ENCODE data around the gene HLA-F.

HLA-F gene

DNA sequence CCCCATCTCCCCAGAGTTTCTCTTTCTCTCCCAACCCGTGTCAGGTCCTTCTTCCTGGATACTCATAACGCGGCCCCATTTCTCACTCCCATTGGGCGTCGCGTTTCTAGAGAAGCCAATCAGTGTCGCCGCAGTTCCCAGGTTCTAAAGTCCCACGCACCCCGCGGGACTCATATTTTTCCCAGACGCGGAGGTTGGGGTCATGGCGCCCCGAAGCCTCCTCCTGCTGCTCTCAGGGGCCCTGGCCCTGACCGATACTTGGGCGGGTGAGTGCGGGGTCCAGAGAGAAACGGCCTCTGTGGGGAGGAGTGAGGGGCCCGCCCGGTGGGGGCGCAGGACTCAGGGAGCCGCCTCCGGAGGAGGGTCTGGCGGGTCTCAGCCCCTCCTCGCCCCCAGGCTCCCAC is at the start of gene HLA-F:
TSS of gene HLA-F (plus strand) at position 173 of the 404 bp plus-strand sequence. CDS start at position 203, 30 bp downstream.
- DNase-seq: peak; percentile 64

DNA sequence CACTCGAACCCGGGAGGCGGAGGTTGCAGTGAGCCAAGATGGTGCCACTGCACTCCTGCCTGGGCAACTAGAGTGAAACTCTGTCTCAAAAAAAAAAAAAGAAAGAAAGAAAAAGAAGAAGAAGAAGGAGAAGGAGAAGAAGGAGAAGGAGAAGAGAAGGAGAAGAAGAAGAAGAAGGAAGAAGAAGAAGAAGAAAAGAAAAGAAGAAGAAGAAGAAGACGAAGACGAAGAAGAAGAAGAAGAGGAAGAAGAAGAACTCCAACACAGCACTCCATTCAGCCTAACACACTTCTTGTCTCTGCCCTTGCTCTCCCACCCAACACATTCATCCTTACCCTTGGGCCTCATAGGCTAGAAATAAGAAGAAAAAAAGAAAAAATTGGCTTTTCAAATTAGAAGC is 49.2 kb upstream of the HLA-F start:
- no peak for DNase-seq

DNA sequence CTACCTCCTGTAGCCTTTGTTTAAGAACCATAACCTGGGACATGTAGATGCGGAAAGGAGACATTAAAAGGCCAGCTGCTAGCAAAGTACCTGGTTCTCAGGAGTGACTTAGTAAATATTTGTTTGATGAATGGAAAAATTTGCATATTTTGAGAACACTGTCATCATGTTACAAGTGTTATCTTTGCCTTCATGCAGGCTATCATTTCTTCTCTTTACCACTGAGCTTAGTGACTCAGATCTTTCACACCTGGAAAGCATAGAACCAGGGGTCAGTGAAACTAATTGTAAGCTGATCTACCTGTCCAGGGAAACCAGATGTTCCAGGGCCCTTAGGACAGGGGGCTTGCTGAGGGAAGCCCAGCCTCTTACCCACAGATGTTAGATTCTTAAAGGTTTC is 47.7 kb upstream of the HLA-F start:
- peak; percentile 40 for DNase-seq

DNA sequence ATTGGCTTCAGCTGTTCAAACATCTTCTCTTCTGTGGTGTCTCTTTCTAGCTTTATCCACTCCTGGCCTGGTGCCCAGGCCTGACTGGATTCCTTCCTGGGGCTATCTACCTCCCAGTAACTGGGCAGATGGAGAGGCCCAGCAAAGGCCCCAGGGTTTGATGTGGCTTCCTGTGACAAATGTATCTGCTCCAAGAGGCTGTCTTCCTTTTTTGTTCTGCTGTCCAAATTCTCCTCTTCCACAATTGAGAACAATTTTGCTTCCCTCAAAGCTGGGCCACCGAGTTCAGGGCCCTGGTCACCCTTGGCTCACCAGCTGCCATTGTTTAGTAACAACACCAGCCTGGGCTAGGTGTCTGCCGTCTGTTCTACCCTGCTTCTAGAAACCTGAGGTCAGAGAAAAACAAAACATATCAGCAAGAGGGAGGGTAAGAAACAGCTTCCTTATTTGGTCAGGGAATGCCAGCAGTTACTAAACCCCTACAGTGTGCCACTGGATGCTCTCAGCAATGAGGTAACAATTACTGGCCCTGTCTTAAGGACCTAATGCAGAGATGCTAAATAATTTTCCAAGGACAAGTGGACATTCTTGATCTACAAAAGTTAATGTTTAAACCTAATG is 46.1 kb upstream of the HLA-F start:
- peak; percentile 94 for DNase-seq

GRCh38 chr6:29678114-29678513 is 45.1 kb upstream of the HLA-F start:
- DNase-seq: no peak

DNA sequence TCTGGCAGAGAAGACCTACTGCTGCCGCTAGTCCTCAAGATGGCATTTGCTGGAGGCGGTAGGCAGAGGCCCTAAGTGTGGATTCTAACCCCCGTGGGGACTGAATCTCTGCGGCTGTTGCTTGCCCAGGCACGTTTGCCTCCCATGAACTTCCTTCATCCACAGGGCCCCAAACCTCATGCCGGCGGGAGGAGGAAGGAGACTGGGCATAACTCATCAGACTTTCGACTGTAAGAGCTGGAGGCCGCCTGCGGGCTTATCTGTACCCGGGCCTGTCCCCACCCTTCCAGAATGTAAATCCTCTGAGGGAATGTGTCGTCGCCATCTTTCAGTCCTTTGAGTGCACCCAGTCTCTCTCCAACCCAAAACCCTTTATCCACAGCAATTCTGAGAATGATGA is 43.3 kb upstream of the HLA-F start:
- no peak for DNase-seq

- no peak for DNase-seq
Observed at GRCh38 chr6:29680416-29680815, 42.8 kb upstream of the HLA-F start.

DNA sequence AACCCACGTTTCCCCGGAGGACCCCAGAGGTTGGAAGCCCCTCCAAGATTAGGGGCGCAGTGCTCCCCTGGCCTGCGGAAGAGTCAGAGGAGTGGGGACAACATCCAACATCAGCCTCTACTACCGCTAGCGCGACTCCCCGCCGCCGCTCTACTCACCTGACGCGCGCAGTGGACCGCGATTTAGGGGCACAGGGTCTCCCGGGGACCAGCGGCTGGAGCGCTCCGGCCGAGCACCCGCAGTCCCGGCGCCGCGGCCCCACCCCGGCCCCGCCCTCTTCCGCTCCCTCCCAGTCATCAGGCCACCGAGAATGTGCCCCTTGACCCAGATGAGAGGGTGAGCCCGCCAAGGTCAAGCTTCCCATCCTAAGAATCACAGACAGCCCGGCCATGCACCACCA is 42.3 kb upstream of the HLA-F start, which contains the start of gene ZFP57:
TSS of gene ZFP57 (minus strand) at position 249 of the 400 bp plus-strand sequence. CDS start 4,149 bp downstream, outside the sequence.
- no peak for DNase-seq

DNA sequence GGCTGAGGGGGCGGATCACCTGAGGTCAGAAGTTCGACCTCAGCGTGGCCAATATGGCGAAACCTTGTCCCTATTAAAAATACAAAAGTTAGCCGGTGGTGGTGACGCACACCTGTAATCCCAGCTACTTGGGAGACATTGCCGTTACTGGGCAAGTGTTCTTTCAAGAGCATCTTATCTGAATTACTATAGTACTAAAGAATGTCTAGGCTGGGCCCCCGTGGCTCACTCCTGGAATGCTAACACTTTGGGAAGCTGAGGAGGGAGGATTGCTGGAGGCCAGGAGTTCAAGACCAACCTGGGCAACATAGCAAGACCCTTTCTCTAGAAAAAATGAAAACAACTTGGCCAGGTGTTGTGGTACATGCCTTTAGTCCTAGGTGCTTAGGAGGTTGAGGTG is 41.4 kb upstream of the HLA-F start:
- DNase-seq: no peak

DNA sequence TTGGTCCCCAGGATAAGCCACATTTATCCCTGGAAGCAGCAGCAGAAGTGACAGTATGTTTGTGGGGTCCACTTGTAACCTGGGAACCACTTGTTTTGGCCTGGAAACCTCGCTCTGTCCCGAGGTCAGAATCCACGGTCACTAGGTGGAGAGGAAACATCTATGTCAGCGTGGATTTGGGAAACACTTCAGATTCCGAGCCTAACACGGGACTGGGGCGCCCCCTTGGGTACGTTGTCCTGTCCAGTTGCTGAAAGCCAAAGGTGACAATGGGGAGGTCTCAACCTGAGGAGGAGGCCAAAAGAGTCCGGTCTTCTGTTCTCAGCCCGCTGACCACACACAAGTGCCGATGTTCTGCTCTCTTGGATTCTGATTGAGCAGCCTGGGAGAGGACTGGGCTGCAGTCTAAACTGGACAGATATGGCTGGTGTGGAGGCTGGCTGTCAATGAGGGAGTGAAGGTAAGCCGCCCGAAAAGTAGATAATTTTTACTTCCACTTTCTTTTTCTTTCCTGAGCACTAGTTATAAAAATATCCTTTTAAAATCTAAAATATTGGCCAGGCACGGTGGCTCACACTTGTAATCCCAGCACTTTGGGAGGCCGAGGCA is 37.4 kb upstream of the HLA-F start:
- peak; percentile 58 for DNase-seq

- no peak for DNase-seq
Observed at GRCh38 chr6:29694637-29695036, 28.6 kb upstream of the HLA-F start.

- DNase-seq: peak; percentile 31
Observed at GRCh38 chr6:29696147-29697125, 26.8 kb upstream of the HLA-F start.

- peak; percentile 30 for DNase-seq
Observed at GRCh38 chr6:29702519-29703103, 20.6 kb upstream of the HLA-F start.

- DNase-seq: peak; percentile 42
Observed at GRCh38 chr6:29705389-29706231, 17.6 kb upstream of the HLA-F start.

GRCh38 chr6:29708432-29709179 is 14.6 kb upstream of the HLA-F start:
- DNase-seq: no peak

DNA sequence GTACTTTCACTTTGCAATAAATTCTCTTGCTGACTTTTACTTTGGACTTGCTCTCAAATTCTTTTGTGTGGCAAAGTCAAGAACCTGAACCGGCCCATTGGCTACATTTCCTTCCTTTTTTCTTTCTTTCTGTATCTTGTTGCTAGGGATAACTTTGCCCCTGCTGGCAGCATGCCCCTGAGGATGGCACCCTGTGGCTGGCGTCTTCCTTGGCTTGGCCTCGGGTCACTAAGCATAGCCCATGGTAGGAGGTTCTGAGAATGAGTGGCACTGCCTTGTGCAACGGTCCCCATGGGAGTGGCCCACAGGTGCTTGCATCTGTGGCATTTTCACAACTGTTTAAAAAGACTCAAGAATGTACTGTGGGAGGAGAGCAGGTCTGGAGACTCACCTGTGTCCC is 14.0 kb upstream of the HLA-F start:
- no peak for DNase-seq

GRCh38 chr6:29710281-29710941 is 12.8 kb upstream of the HLA-F start:
- DNase-seq: no peak

DNA sequence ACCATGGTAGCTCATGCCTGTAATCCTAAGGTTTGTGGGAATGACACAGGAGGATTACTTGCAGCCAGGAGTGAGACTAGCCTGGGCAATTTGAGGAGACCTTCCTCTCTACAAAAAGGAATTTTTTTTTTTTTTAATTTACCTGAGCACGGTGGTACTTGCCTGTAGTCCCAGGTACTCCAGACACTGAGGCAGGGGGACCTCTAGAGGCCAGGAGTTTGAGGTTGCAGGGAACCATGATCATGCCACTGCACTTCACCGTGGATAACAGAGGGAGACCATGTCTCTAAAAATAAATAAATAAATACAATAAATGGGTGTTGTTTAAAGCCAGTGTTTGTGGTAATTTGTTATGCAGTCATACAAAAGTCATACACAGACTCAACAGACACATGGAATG is 2.4 kb upstream of the HLA-F start:
- DNase-seq: peak; percentile 9

DNA sequence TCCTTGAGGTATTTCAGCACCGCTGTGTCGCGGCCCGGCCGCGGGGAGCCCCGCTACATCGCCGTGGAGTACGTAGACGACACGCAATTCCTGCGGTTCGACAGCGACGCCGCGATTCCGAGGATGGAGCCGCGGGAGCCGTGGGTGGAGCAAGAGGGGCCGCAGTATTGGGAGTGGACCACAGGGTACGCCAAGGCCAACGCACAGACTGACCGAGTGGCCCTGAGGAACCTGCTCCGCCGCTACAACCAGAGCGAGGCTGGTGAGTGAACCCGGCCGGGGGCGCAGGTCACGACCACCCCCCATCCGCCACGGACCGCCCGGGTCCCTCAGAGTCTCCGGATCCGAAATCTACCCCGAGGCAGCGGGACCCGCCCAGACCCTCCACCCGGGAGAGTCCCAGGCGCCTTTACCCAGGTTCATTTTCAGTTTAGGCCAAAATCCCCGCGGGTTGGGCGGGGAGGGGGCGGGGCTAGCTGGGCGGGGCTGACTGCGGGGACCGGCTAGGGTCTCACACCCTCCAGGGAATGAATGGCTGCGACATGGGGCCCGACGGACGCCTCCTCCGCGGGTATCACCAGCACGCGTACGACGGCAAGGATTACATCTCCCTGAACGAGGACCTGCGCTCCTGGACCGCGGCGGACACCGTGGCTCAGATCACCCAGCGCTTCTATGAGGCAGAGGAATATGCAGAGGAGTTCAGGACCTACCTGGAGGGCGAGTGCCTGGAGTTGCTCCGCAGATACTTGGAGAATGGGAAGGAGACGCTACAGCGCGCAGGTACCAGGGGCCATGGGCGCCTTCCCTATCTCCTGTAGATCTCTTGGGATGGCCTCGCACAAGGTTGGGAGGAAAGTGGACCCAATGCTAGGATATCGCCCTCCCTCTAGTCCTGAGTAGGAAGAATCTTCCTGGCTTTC is 693 bp downstream of the HLA-F start:
- no peak for DNase-seq
